ENCODE measurements around the gene POU5F2.
A peak's percentile ranks its signal among the peaks of the same experiment; 100 is the strongest.

The POU5F2 gene

DNA sequence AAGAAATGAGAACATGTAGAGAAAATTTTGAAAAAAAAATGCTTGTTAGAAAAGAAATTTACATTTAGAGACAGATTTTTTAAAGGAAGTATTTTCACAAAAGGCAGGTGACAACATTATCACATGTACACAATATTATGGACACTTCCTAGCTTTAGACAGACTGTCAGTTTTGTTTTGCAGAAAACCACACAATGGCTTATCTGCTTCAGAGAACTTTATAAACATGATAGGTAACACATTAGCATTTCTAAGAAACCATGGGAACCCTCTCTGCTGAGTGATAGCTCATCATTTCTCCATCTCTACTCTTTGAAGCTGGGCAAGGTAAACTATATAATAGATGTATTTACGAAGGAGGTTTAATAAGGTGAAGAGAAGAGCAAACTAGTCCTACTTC, 25.6 kb downstream of the POU5F2 start:
- no peak for DNase-seq

GRCh38 chr5:93715327-93715726, 26.1 kb downstream of the POU5F2 start:
- DNase-seq: no peak

GRCh38 chr5:93708442-93708841, 33.0 kb downstream of the POU5F2 start:
- no peak for DNase-seq

DNA sequence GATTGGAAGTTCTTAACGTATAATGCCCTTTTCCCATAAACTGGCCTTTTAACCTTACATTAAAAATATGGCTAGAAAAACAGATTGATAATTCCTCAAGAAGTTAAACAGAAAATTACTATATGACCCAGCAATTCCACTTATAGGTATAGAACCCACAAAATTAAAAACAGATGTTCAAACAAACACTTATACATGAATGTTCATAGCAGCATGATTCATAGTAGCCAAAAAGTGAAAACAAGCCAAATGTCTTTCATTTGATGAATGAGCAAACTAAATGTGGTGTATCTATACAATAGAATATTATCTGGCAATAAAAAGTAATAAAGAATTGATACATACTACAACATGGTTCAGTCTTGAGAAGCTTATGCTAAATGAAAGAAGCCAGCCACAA, 35.5 kb downstream of the POU5F2 start:
- DNase-seq: peak; percentile 68

GRCh38 chr5:93704996-93705395, 36.4 kb downstream of the POU5F2 start:
- DNase-seq: no peak

- no peak for DNase-seq
Observed at GRCh38 chr5:93691997-93692396, 49.4 kb downstream of the POU5F2 start.

All from HCEC 1CT (cell line).